Measurements from ENCODE around the gene BCAS1.

DNA sequence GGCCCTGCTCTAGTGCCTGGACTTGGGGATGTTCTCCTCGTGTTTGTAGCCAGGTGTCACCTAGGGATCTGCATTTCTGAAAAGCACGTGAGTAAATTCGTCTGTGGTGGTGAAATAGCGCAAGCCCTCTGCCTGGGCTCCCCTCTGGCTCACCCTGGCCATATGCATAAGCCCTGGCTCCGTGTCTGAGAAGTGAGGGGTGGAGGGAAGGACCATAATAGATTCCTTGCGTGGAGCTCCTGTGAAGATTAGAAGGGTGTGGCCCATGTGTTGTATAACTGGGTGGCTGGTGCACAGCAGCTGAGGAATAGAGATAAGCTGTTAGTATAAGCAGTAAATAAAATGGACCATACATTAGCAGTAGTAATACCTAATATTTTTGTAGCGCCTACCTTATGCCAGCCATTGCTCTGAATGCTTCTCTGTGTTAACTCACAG, 4.8 kb downstream of the BCAS1 start:
- TF ChIP-seq POLR2A (IDR thresholded peaks at IDR 0.05): no peak
- TF ChIP-seq, protein P1, sequence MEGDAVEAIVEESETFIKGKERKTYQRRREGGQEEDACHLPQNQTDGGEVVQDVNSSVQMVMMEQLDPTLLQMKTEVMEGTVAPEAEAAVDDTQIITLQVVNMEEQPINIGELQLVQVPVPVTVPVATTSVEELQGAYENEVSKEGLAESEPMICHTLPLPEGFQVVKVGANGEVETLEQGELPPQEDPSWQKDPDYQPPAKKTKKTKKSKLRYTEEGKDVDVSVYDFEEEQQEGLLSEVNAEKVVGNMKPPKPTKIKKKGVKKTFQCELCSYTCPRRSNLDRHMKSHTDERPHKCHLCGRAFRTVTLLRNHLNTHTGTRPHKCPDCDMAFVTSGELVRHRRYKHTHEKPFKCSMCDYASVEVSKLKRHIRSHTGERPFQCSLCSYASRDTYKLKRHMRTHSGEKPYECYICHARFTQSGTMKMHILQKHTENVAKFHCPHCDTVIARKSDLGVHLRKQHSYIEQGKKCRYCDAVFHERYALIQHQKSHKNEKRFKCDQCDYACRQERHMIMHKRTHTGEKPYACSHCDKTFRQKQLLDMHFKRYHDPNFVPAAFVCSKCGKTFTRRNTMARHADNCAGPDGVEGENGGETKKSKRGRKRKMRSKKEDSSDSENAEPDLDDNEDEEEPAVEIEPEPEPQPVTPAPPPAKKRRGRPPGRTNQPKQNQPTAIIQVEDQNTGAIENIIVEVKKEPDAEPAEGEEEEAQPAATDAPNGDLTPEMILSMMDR (IDR thresholded peaks at IDR 0.05): no peak
